Measurements from ENCODE around the gene DOCK3. TPM values are rescaled to one million over a fixed set of nuclear protein-coding genes. Genes with fewer than 3 reads are reported as not detected.

DOCK3 gene
- total RNA-seq, 1 donor from 2014 or later = under 0.01 TPM

- DNase-seq (ENCODE audit: low read depth) (no peak), FAIRE-seq (no peak)
- Histone ChIP-seq H3K27me3 (ENCODE audit: control insufficient read depth, insufficient read depth, low read length) (no peaks in the 10 kb centered on the region), H3K36me3 (ENCODE audit: control insufficient read depth, insufficient read depth, low read length) (peaks cover 25% of the 10 kb centered on the region), H3K4me3 (ENCODE audit: low read depth, low read length) (peak overlapping the region; percentile 17)
- no peak for TF ChIP-seq CTCF (IDR thresholded peaks at IDR 0.05; ENCODE audit: insufficient read depth, low read length, severe bottlenecking)
These were observed 715.7 kb downstream of the DOCK3 start for GRCh38 chr3:51390246-51391074.

- peak; percentile 99 for TF ChIP-seq CTCF (IDR thresholded peaks at IDR 0.05; ENCODE audit: insufficient read depth, low read length, severe bottlenecking)
- H3K4me3 ChIP-seq (ENCODE audit: low read depth, low read length) = peak within 1 kb of the TSS; percentile 54
- DNase-seq (ENCODE audit: low read depth) (peak; percentile 84), FAIRE-seq (no peak)
- peaks cover 25% of the 10 kb centered on the region for H3K36me3 ChIP-seq (ENCODE audit: control insufficient read depth, insufficient read depth, low read length)
- H3K27me3 ChIP-seq (ENCODE audit: control insufficient read depth, insufficient read depth, low read length) = no peaks in the 10 kb centered on the region
These were observed 716.4 kb downstream of the DOCK3 start, which contains the start of gene RBM15B for GRCh38 chr3:51391075-51391565. RBM15B (plus strand) TSS chr3:51391285; CDS start chr3:51391400, 115 bp downstream.

GRCh38 chr3:51391566-51392354, 717.0 kb downstream of the DOCK3 start:
- DNase-seq (ENCODE audit: low read depth) (no peak), FAIRE-seq (no peak)
- H3K4me3 ChIP-seq (ENCODE audit: low read depth, low read length) = peak overlapping the region; percentile 54
- no peak for TF ChIP-seq CTCF (IDR thresholded peaks at IDR 0.05; ENCODE audit: insufficient read depth, low read length, severe bottlenecking)
- H3K27me3 ChIP-seq (ENCODE audit: control insufficient read depth, insufficient read depth, low read length) = no peaks in the 10 kb centered on the region
- H3K36me3 ChIP-seq (ENCODE audit: control insufficient read depth, insufficient read depth, low read length) = peaks cover 26% of the 10 kb centered on the region

DNA sequence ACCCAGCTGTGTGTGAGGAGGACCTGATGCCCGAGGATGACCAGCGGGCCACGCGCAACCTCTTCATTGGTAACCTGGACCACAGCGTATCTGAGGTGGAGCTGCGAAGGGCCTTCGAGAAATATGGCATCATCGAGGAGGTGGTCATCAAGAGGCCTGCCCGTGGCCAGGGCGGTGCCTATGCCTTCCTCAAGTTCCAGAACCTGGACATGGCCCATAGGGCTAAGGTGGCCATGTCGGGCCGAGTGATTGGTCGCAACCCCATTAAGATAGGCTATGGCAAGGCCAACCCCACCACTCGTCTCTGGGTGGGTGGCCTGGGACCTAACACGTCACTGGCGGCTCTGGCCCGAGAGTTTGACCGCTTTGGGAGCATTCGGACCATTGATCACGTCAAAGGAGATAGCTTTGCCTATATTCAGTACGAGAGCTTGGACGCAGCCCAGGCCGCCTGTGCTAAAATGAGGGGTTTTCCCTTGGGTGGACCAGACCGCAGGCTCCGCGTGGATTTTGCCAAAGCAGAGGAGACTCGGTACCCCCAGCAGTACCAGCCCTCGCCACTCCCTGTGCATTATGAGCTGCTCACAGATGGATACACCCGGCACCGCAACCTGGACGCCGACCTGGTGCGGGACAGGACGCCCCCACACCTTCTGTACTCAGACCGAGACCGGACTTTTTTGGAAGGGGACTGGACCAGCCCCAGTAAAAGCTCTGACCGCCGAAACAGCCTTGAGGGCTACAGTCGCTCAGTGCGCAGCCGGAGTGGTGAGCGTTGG, 717.8 kb downstream of the DOCK3 start:
- H3K36me3 ChIP-seq (ENCODE audit: control insufficient read depth, insufficient read depth, low read length) = peaks cover 22% of the 10 kb centered on the region

More for the DNA sequence above, 717.8 kb downstream of the DOCK3 start:
- Histone ChIP-seq H3K27me3 (ENCODE audit: control insufficient read depth, insufficient read depth, low read length) (no peaks in the 10 kb centered on the region), H3K4me3 (ENCODE audit: low read depth, low read length) (peak overlapping the region; percentile 54)
- no peak for TF ChIP-seq CTCF (IDR thresholded peaks at IDR 0.05; ENCODE audit: insufficient read depth, low read length, severe bottlenecking)
- FAIRE-seq (no peak), DNase-seq (ENCODE audit: low read depth) (no peak)

Measured in bronchial epithelial cell (primary cell).